CD4-positive, alpha-beta T cell treated with Interleukin-6 for 4 hours (primary cell): Measurements from ENCODE around the gene DHRSX.
A peak's percentile ranks its signal among the peaks of the same experiment; 100 is the strongest.
"Not testable (repeated sequence)": the region's sequence is repeated elsewhere in the genome, so short reads cannot be mapped to it uniquely, and the experiment has no call there.

Source experiments
- DNase-seq: peaks from one replicate; pipeline ENCODE4 v3.0.0-alpha.2; 2020; ENCODE audit warnings: mixed read lengths

DHRSX gene

GRCh38 chrX:2343413-2343812 is 157.4 kb downstream of the DHRSX start:
- no peak for DNase-seq

GRCh38 chrX:2342874-2343273 is 157.9 kb downstream of the DHRSX start:
- no peak for DNase-seq

GRCh38 chrX:2342281-2342688 is 158.5 kb downstream of the DHRSX start:
- DNase-seq = no peak

GRCh38 chrX:2340991-2341390 is 159.8 kb downstream of the DHRSX start:
- no peak for DNase-seq

- no peak for DNase-seq
Observed at GRCh38 chrX:2336181-2336580, 164.6 kb downstream of the DHRSX start.

- no peak for DNase-seq
Observed at GRCh38 chrX:2334237-2334636, 166.5 kb downstream of the DHRSX start.

- DNase-seq = no peak
Observed at GRCh38 chrX:2332252-2332651, 168.5 kb downstream of the DHRSX start.

- DNase-seq = no peak
Observed at GRCh38 chrX:2330910-2331309, 169.9 kb downstream of the DHRSX start.

- no peak for DNase-seq
Observed at GRCh38 chrX:2330487-2330886, 170.3 kb downstream of the DHRSX start.

GRCh38 chrX:2327423-2327822 is 173.4 kb downstream of the DHRSX start:
- DNase-seq = no peak

- DNase-seq = peak; percentile 80
Observed at GRCh38 chrX:2325076-2325784, 175.5 kb downstream of the DHRSX start.

- DNase-seq = no peak
Observed at GRCh38 chrX:2324151-2324550, 176.6 kb downstream of the DHRSX start.

- no peak for DNase-seq
Observed at GRCh38 chrX:2321411-2321810, 179.4 kb downstream of the DHRSX start.

GRCh38 chrX:2320580-2321327 is 180.0 kb downstream of the DHRSX start:
- no peak for DNase-seq

- no peak for DNase-seq
Observed at GRCh38 chrX:2320089-2320488, 180.7 kb downstream of the DHRSX start.

GRCh38 chrX:2318371-2318770 is 182.4 kb downstream of the DHRSX start:
- DNase-seq = no peak

- DNase-seq = no peak
Observed at GRCh38 chrX:2317527-2318055, 183.2 kb downstream of the DHRSX start.

- DNase-seq = no peak
Observed at GRCh38 chrX:2316534-2316933, 184.2 kb downstream of the DHRSX start.

GRCh38 chrX:2315434-2315833 is 185.3 kb downstream of the DHRSX start:
- no peak for DNase-seq

GRCh38 chrX:2314831-2315365 is 185.9 kb downstream of the DHRSX start:
- no peak for DNase-seq

- no peak for DNase-seq
Observed at GRCh38 chrX:2313864-2314640, 186.7 kb downstream of the DHRSX start.

GRCh38 chrX:2312061-2312591 is 188.7 kb downstream of the DHRSX start:
- not testable (repeated sequence) for DNase-seq

GRCh38 chrX:2311501-2311900 is 189.3 kb downstream of the DHRSX start:
- DNase-seq = no peak
